Tibial nerve (tissue), 4 donors: ENCODE results near the gene POU2AF3.
"Not testable (repeated sequence)": the region's sequence is repeated elsewhere in the genome, so short reads cannot be mapped to it uniquely, and the experiment has no call there.

Experiments
- EP300 ChIP-seq, 2 donors: sonication (generic); formaldehyde crosslinking; IDR thresholded peaks; one replicate each; pipeline ENCODE4 v1.6.1; 2017; ENCODE audit warnings: antibody characterized with exemption in 2 of 2, mild to moderate bottlenecking in 1 of 2
- POLR2A ChIP-seq, 2 donors: fragments of 450-650 bp; IDR thresholded peaks; one replicate each; pipeline ENCODE4 v1.6.1; 2017; ENCODE audit warnings: antibody characterized with exemption in 2 of 2, mild to moderate bottlenecking in 2 of 2, moderate library complexity in 2 of 2
- TF ChIP-seq, protein P1 (sequence below), 5 experiments: fragments of 200-600 bp in 3 of 5; fragments of 450-650 bp in 2 of 5; sonication (generic) in 3 of 5; IDR thresholded peaks; one replicate each; pipeline ENCODE4 v1.5.1; 2016 to 2019; ENCODE audit warnings: antibody characterized with exemption in 5 of 5, mild to moderate bottlenecking in 3 of 5, moderate library complexity in 2 of 5

DNA sequence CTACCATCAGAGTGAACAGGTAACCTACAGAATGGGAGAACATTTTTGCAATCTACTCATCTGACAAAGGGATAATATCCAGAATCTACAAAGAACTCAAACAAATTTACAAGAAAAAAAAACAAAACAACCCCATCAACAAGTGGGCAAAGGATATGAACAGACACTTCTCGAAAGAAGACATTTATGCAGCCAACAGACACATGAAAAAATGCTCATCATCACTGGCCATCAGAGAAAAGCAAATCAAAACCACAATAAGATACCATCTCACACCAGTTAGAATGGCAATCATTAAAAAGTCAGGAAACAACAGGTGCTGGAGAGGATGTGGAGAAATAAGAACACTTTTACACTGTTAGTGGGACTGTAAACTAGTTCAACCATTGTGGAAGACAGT, 5.9 kb upstream of the POU2AF3 start:
- TF ChIP-seq, protein P1, sequence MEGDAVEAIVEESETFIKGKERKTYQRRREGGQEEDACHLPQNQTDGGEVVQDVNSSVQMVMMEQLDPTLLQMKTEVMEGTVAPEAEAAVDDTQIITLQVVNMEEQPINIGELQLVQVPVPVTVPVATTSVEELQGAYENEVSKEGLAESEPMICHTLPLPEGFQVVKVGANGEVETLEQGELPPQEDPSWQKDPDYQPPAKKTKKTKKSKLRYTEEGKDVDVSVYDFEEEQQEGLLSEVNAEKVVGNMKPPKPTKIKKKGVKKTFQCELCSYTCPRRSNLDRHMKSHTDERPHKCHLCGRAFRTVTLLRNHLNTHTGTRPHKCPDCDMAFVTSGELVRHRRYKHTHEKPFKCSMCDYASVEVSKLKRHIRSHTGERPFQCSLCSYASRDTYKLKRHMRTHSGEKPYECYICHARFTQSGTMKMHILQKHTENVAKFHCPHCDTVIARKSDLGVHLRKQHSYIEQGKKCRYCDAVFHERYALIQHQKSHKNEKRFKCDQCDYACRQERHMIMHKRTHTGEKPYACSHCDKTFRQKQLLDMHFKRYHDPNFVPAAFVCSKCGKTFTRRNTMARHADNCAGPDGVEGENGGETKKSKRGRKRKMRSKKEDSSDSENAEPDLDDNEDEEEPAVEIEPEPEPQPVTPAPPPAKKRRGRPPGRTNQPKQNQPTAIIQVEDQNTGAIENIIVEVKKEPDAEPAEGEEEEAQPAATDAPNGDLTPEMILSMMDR (IDR thresholded peaks at IDR 0.05), result not testable (repeated sequence)
- not testable (repeated sequence) for TF ChIP-seq POLR2A, EP300 (IDR thresholded peaks at IDR 0.05)
